RWPE2 (cell line): ENCODE results near the gene JAK2.
A peak's percentile ranks its signal among the peaks of the same experiment; 100 is the strongest.

Experiments
- ATAC-seq: fragments of 200-7000 bp; cut with Tn5 transposase; 3 replicates; pipeline ENCODE4 v1.9.1; 2021; ENCODE audit warnings: low read depth
- DNase-seq: peaks from one replicate; pipeline ENCODE4 v3.0.0-alpha.2; 2020; ENCODE audit warnings: low spot score
- H3K27ac ChIP-seq: fragments of 450-650 bp; 2 replicates; pipeline ENCODE4 v1.5.1; 2017; ENCODE audit warnings: mild to moderate bottlenecking; ENCODE audit not compliant: poor library complexity, severe bottlenecking
- H3K27me3 ChIP-seq: fragments of 250-450 bp; sonication (Bioruptor Pico); 2 replicates; pipeline ENCODE4 v1.5.1; 2021; ENCODE audit warnings: mild to moderate bottlenecking, moderate library complexity; ENCODE audit not compliant: insufficient read depth, poor library complexity, severe bottlenecking
- H3K36me3 ChIP-seq: fragments of 250-450 bp; sonication (Bioruptor Pico); 2 replicates; pipeline ENCODE4 v1.5.1; 2020; ENCODE audit warnings: low read depth, mild to moderate bottlenecking, moderate library complexity
- H3K4me1 ChIP-seq: fragments of 250-450 bp; sonication (Bioruptor Pico); 2 replicates; pipeline ENCODE4 v1.5.1; 2021; ENCODE audit warnings: mild to moderate bottlenecking, moderate library complexity; ENCODE audit not compliant: insufficient read depth, poor library complexity, severe bottlenecking
- H3K4me3 ChIP-seq: fragments of 250-450 bp; sonication (Bioruptor Pico); 2 replicates; pipeline ENCODE4 v1.5.1; 2021; ENCODE audit warnings: mild to moderate bottlenecking, moderate library complexity; ENCODE audit not compliant: severe bottlenecking
- H3K9me3 ChIP-seq: fragments of 250-450 bp; sonication (Bioruptor Pico); 2 replicates; pipeline ENCODE4 v1.5.1; 2021; ENCODE audit warnings: mild to moderate bottlenecking, moderate library complexity; ENCODE audit not compliant: severe bottlenecking
- CTCF ChIP-seq: fragments of 450-650 bp; IDR thresholded peaks from one replicate; pipeline ENCODE4 v1.5.1; 2017; ENCODE audit warnings: mild to moderate bottlenecking, moderate library complexity; ENCODE audit not compliant: poor library complexity, severe bottlenecking

Gene JAK2

GRCh38 chr9:5110867-5111681 lies 126.0 kb downstream of the JAK2 start:
- Histone ChIP-seq H3K27me3 (no peaks in the 10 kb centered on the region), H3K9me3 (no peaks in the 10 kb centered on the region), H3K4me3 (no peak overlapping the region), H3K36me3 (no peaks in the 10 kb centered on the region), H3K27ac (no peak overlapping the region), H3K4me1 (no peaks in the 10 kb centered on the region)
- no peak for TF ChIP-seq CTCF
- ATAC-seq (no peak), DNase-seq (peak; percentile 56)

- no peak for TF ChIP-seq CTCF
- Histone ChIP-seq H3K36me3 (no peaks in the 10 kb centered on the region), H3K9me3 (no peaks in the 10 kb centered on the region), H3K4me1 (no peaks in the 10 kb centered on the region), H3K27ac (no peak overlapping the region), H3K4me3 (no peak overlapping the region), H3K27me3 (no peaks in the 10 kb centered on the region)
- ATAC-seq = no peak
- DNase-seq = no peak
Measured at GRCh38 chr9:5111696-5112095, 126.6 kb downstream of the JAK2 start.

DNA sequence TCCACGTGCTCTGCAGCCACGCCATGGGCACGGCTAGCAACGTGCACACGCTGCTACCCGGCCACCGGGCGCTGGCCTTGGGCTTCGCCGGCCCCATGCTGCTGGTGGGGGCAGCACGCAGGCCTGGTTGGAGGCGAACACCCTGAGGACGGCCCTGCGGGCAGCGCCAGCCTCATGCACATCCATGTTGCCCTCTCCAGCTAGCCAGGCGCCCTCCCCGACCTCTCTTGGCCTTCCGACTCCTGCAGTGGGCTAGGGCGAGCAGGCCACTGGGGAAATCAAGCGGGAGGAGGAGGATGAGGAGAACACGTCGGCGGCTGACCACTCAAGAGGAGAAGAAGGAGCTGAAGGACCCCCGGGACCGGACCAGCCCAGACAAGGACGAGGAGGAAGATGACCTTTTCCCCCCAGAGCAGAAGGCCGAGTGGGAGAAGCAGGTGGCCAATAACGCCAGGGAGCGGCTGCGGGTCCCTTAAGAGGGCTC lies 127.1 kb downstream of the JAK2 start:
- Histone ChIP-seq H3K9me3 (no peaks in the 10 kb centered on the region), H3K4me1 (no peaks in the 10 kb centered on the region)
- TF ChIP-seq CTCF = no peak

GRCh38 chr9:5112646-5113045 lies 127.6 kb downstream of the JAK2 start:
- Histone ChIP-seq H3K27ac (no peak overlapping the region), H3K4me1 (no peaks in the 10 kb centered on the region), H3K9me3 (no peaks in the 10 kb centered on the region), H3K36me3 (no peaks in the 10 kb centered on the region), H3K27me3 (no peaks in the 10 kb centered on the region), H3K4me3 (no peak overlapping the region)
- no peak for TF ChIP-seq CTCF
- ATAC-seq = no peak
- DNase-seq = no peak

More for the DNA sequence above, 127.1 kb downstream of the JAK2 start:
- Histone ChIP-seq H3K27ac (no peak overlapping the region), H3K4me3 (no peak overlapping the region), H3K36me3 (no peaks in the 10 kb centered on the region), H3K27me3 (no peaks in the 10 kb centered on the region)
- DNase-seq (no peak), ATAC-seq (no peak)

DNA sequence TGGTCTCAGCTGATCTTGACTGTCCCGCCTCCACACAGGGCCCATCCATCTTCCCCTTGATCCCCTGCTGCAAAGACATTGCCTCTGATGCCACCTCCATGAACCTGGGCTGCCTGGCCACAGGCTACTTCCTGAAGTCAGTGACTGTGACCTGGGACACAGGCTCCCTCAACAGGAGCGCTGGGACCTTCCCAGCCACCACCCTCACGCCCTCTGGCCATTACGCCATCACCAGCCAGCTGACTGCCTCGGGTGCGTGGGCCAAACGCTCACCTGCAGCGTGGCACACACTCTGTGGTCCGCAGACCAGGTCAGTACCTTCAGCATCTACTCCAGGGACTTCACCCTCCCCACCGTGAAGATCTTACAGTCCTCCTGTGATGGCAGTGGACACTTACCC lies 128.5 kb downstream of the JAK2 start:
- ATAC-seq (no peak), DNase-seq (no peak)
- Histone ChIP-seq H3K4me3 (no peak overlapping the region), H3K27me3 (no peaks in the 10 kb centered on the region), H3K9me3 (no peaks in the 10 kb centered on the region), H3K27ac (no peak overlapping the region), H3K4me1 (no peaks in the 10 kb centered on the region), H3K36me3 (no peaks in the 10 kb centered on the region; the same call in 1 of the 2 replicates)
- TF ChIP-seq CTCF = no peak
